ENCODE data around the gene C1orf232. TPM values are rescaled to one million over a fixed set of nuclear protein-coding genes. Genes with fewer than 3 reads are reported as not detected.

C1orf232 gene
- total and polyA plus RNA-seq, 2 of the 4 experiments (the other 2 are of a cell fraction): not detected

GRCh38 chr1:26163684-26164035, 5.1 kb downstream of the C1orf232 start:
- in situ Hi-C loops (cut with MboI; ENCODE audit: low sequenced_read_pairs): no loop called here
- ATAC-seq (ENCODE audit: low read depth) (no peak), DNase-seq (no peak)
- dilution Hi-C loops (cut with HindIII; ENCODE audit: low sequenced_read_pairs, unreplicated experiment): no loop called here
- H2AK9ac ChIP-seq (replicated peaks; ENCODE audit: low read depth, low read length, poor library complexity): no peak overlapping the region
- no peak overlapping the region for H3K4me3 ChIP-seq (ENCODE audit: insufficient read depth, low read depth, low read length)
- no peak overlapping the region for H3K9ac ChIP-seq (ENCODE audit: low read depth, low read length)
- no peak overlapping the region for H3K18ac ChIP-seq (ENCODE audit: low read depth, low read length)
- H3K4ac ChIP-seq (ENCODE audit: low read depth, low read length): no peak overlapping the region
- CTCF ChIA-PET: interaction anchor here (0.7 kb wide), 1 partner anchor 90 kb away, joined by 3 read pairs; no protein-coding TSS in a partner anchor
- peaks cover 21% of the 10 kb centered on the region; the same call in 1 of the 2 replicates for H3K27me3 ChIP-seq (ENCODE audit: control insufficient read depth, insufficient read depth, low read length)
- H3K9me1 ChIP-seq (ENCODE audit: insufficient read depth, low read length): no peaks in the 10 kb centered on the region
- intact Hi-C loops (cut with micrococcal nuclease): loop anchor here (1.0 kb wide), 1 partner anchor 58 kb away; no protein-coding TSS in a partner anchor
- no peak overlapping the region for H2BK15ac ChIP-seq (ENCODE audit: low read depth, low read length)
- no peaks in the 10 kb centered on the region for H3K36me3 ChIP-seq (ENCODE audit: control insufficient read depth, insufficient read depth, low read length)
- H2BK120ac ChIP-seq (ENCODE audit: low read depth, low read length): no peak overlapping the region
- H3K14ac ChIP-seq (replicated peaks; ENCODE audit: low read depth, low read length): no peak overlapping the region
- peak overlapping the region; percentile 63; the same call in 1 of the 2 replicates for H3K4me2 ChIP-seq (ENCODE audit: low read depth, low read length)
- H2BK5ac ChIP-seq (ENCODE audit: low read depth, low read length, poor library complexity, severe bottlenecking): no peak overlapping the region
- peaks cover 4% of the 10 kb centered on the region for H3K4me1 ChIP-seq (ENCODE audit: control insufficient read depth, insufficient read depth, low read length)
- no peak overlapping the region for H4K91ac ChIP-seq (ENCODE audit: insufficient read depth, low read depth, low read length)
- no peak overlapping the region for H4K8ac ChIP-seq (ENCODE audit: low read depth in 2 of 2, low read length in 2 of 2)
- POLR2A ChIA-PET (ENCODE audit: unreplicated experiment): no interaction called here
- TF ChIP-seq CHD1 (IDR thresholded peaks at IDR 0.05; ENCODE audit: low read depth, low read length) (no peak), FOS (IDR thresholded peaks at IDR 0.05; ENCODE audit: low read depth, low read length) (no peak), MAFK (IDR thresholded peaks at IDR 0.05; ENCODE audit: low read depth, low read length) (no peak), CEBPB (IDR thresholded peaks at IDR 0.05; ENCODE audit: low read depth, low read length) (no peak), RAD21 (IDR thresholded peaks at IDR 0.05; ENCODE audit: low read length) (no peak), ELK1 (IDR thresholded peaks at IDR 0.05; ENCODE audit: borderline replicate concordance, low read depth, low read length) (no peak), BHLHE40 (IDR thresholded peaks at IDR 0.05; ENCODE audit: low read depth, low read length) (no peak), USF2 (IDR thresholded peaks at IDR 0.05; ENCODE audit: low read depth, low read length) (no peak), SMC3 (IDR thresholded peaks at IDR 0.05; ENCODE audit: low read depth, low read length) (no peak), RFX5 (IDR thresholded peaks at IDR 0.05; ENCODE audit: low read depth, low read length) (no peak), MXI1 (IDR thresholded peaks at IDR 0.05; ENCODE audit: borderline replicate concordance, low read depth, low read length) (no peak), RCOR1 (IDR thresholded peaks at IDR 0.05; ENCODE audit: insufficient replicate concordance, low read length) (no peak), NFE2L2 (IDR thresholded peaks at IDR 0.05; ENCODE audit: low read depth, low read length) (no peak), MAZ (IDR thresholded peaks at IDR 0.05; ENCODE audit: borderline replicate concordance, low read depth, low read length) (no peak)
- no TSS peak for BruUV-seq (replicated peaks)
- no peaks in the 10 kb centered on the region for H4K20me1 ChIP-seq (ENCODE audit: insufficient read depth, low read length)
- H3K79me1 ChIP-seq (ENCODE audit: low read depth in 1 of 2, low read length in 2 of 2): no peaks in the 10 kb centered on the region
- no peak overlapping the region for H2AK5ac ChIP-seq (ENCODE audit: low read depth, low read length)
- H4K5ac ChIP-seq (ENCODE audit: low read depth, low read length): no peak overlapping the region
- 100% methylated on average over 1 of the region's 9 CpGs; no CpG with 5 or more reads in 1 of the 2 experiments for WGBS, 2 experiments (ENCODE audit: extremely low coverage in 2 of 2, insufficient read length in 1 of 2)
- H3K27ac ChIP-seq (ENCODE audit: insufficient read depth, low read length): no peak overlapping the region
- H2AFZ ChIP-seq (replicated peaks; ENCODE audit: low read length, poor library complexity): peak overlapping the region; percentile 87
- H3K9me3 ChIP-seq (ENCODE audit: control insufficient read depth, insufficient read depth, low read length): no peaks in the 10 kb centered on the region
- H2BK20ac ChIP-seq (ENCODE audit: low read depth, low read length): no peak overlapping the region
- H3K23ac ChIP-seq (ENCODE audit: low read depth, low read length): no peak overlapping the region
- H3K56ac ChIP-seq (ENCODE audit: extremely low read depth, insufficient read depth, low read length): no peak overlapping the region

Measured in IMR-90 (cell line).